GM12801 (cell line): Measurements from ENCODE around the gene DTL.

Experiments used
- CTCF ChIP-seq: IDR thresholded peaks from one replicate; pipeline ENCODE4 v1.5.1; 2011; ENCODE audit warnings: control low read depth; ENCODE audit not compliant: insufficient read length; ENCODE audit errors: extremely low read depth

The DTL gene

GRCh38 chr1:212152869-212153268 lies 117.3 kb downstream of the DTL start:
- TF ChIP-seq CTCF = no peak

- TF ChIP-seq CTCF = no peak
Measured at GRCh38 chr1:212153635-212154034, 118.1 kb downstream of the DTL start.
